ENCODE measurements around the gene LSM2.
"Not testable (repeated sequence)": the region's sequence is repeated elsewhere in the genome, so short reads cannot be mapped to it uniquely, and the experiment has no call there.

LSM2 gene

GRCh38 chr6:31826793-31827285 is 20.1 kb upstream of the LSM2 start:
- peak; percentile 87 for DNase-seq

GRCh38 chr6:31825553-31825952 is 18.8 kb upstream of the LSM2 start:
- DNase-seq: no peak

- not testable (repeated sequence) for DNase-seq
Observed at GRCh38 chr6:31823592-31824196, 16.9 kb upstream of the LSM2 start.

GRCh38 chr6:31822036-31822821 is 15.5 kb upstream of the LSM2 start:
- peak; percentile 77 for DNase-seq

GRCh38 chr6:31821301-31822035 is 14.7 kb upstream of the LSM2 start:
- DNase-seq: peak; percentile 42

GRCh38 chr6:31820399-31820798 is 13.6 kb upstream of the LSM2 start:
- DNase-seq: not testable (repeated sequence)

GRCh38 chr6:31819871-31820299 is 13.1 kb upstream of the LSM2 start:
- DNase-seq: no peak

GRCh38 chr6:31817929-31818511 is 11.3 kb upstream of the LSM2 start:
- not testable (repeated sequence) for DNase-seq

- DNase-seq: not testable (repeated sequence)
Observed at GRCh38 chr6:31817133-31817928, 10.6 kb upstream of the LSM2 start.

GRCh38 chr6:31815025-31815838 is 8.5 kb upstream of the LSM2 start, which contains the start of the genes HSPA1A and HSPA1L:
Gene HSPA1A, plus strand, starts transcription at chr6:31815543. Its CDS starts 214 bp downstream, at chr6:31815757.
Gene HSPA1L, minus strand, starts transcription at chr6:31815283. Its CDS starts 3,311 bp downstream, at chr6:31811972.
- DNase-seq: peak; percentile 96

GRCh38 chr6:31814677-31815024 is 7.9 kb upstream of the LSM2 start:
- peak; percentile 99 for DNase-seq

GRCh38 chr6:31813465-31813849 is 6.7 kb upstream of the LSM2 start:
- DNase-seq: no peak

GRCh38 chr6:31811645-31812044 is 4.9 kb upstream of the LSM2 start:
- DNase-seq: no peak

- not testable (repeated sequence) for DNase-seq
Observed at GRCh38 chr6:31808599-31808998, 1.8 kb upstream of the LSM2 start.

- no peak for DNase-seq
Observed at GRCh38 chr6:31805939-31806469, 762 bp downstream of the LSM2 start.

- not testable (repeated sequence) for DNase-seq
Observed at GRCh38 chr6:31801031-31801927, 5.5 kb downstream of the LSM2 start.

- DNase-seq: no peak
Observed at GRCh38 chr6:31799781-31800180, 7.0 kb downstream of the LSM2 start.

- DNase-seq: no peak
Observed at GRCh38 chr6:31797588-31797987, 9.2 kb downstream of the LSM2 start.

GRCh38 chr6:31796993-31797385 is 9.8 kb downstream of the LSM2 start:
- DNase-seq: no peak
